A549 (cell line): Measurements from ENCODE around the gene ITGA2B.

ENCODE experiments used
- CTCF ChIP-seq: fragments of >200 bp; sonication (Bioruptor Twin); formaldehyde crosslinking; IDR thresholded peaks from 3 replicates; pipeline ENCODE4 v1.5.1; 2016
- EHMT2 ChIP-seq: fragments of 200-600 bp; sonication (generic); IDR thresholded peaks from 2 replicates; pipeline ENCODE4 v1.6.1; 2016; ENCODE audit warnings: antibody characterized with exemption, low read depth, mild to moderate bottlenecking, moderate library complexity
- EP300 ChIP-seq, 2 experiments: fragments of >200 bp; sonication (Bioruptor Twin); formaldehyde crosslinking; IDR thresholded peaks; 2 replicates in 1 of 2; 3 replicates in 1 of 2; pipeline ENCODE4 v1.6.1; 2016 to 2017
- JUN ChIP-seq, 2 experiments: fragments of >200 bp; sonication (Bioruptor Twin); formaldehyde crosslinking; IDR thresholded peaks; 2 replicates in 1 of 2; 3 replicates in 1 of 2; pipeline ENCODE4 v1.6.1; 2016 to 2017
- POLR2A ChIP-seq: IDR thresholded peaks from 2 replicates; pipeline ENCODE4 v1.6.1; 2012; ENCODE audit warnings: mild to moderate bottlenecking, low read length
- SMC3 ChIP-seq: fragments of >200 bp; sonication (Bioruptor Twin); formaldehyde crosslinking; IDR thresholded peaks from 3 replicates; pipeline ENCODE4 v1.6.1; 2018; ENCODE audit warnings: inconsistent platforms
- ZFP36 ChIP-seq: fragments of 450-650 bp; IDR thresholded peaks from 2 replicates; pipeline ENCODE4 v1.6.1; 2014; ENCODE audit warnings: borderline replicate concordance; ENCODE audit not compliant: partially characterized antibody
- TF ChIP-seq, protein P1 (sequence below): fragments of 200-600 bp; sonication (generic); IDR thresholded peaks from 2 replicates; pipeline ENCODE4 v1.6.1; 2016; ENCODE audit warnings: antibody characterized with exemption, mild to moderate bottlenecking, moderate library complexity
- TF ChIP-seq, protein P2 (sequence below): fragments of 450-650 bp; IDR thresholded peaks from 2 replicates; pipeline ENCODE4 v1.6.1; 2014; ENCODE audit warnings: antibody characterized with exemption

- no peak for TF ChIP-seq ZFP36
- no peak for TF ChIP-seq POLR2A
- no peak for TF ChIP-seq EHMT2
- TF ChIP-seq, protein P1, sequence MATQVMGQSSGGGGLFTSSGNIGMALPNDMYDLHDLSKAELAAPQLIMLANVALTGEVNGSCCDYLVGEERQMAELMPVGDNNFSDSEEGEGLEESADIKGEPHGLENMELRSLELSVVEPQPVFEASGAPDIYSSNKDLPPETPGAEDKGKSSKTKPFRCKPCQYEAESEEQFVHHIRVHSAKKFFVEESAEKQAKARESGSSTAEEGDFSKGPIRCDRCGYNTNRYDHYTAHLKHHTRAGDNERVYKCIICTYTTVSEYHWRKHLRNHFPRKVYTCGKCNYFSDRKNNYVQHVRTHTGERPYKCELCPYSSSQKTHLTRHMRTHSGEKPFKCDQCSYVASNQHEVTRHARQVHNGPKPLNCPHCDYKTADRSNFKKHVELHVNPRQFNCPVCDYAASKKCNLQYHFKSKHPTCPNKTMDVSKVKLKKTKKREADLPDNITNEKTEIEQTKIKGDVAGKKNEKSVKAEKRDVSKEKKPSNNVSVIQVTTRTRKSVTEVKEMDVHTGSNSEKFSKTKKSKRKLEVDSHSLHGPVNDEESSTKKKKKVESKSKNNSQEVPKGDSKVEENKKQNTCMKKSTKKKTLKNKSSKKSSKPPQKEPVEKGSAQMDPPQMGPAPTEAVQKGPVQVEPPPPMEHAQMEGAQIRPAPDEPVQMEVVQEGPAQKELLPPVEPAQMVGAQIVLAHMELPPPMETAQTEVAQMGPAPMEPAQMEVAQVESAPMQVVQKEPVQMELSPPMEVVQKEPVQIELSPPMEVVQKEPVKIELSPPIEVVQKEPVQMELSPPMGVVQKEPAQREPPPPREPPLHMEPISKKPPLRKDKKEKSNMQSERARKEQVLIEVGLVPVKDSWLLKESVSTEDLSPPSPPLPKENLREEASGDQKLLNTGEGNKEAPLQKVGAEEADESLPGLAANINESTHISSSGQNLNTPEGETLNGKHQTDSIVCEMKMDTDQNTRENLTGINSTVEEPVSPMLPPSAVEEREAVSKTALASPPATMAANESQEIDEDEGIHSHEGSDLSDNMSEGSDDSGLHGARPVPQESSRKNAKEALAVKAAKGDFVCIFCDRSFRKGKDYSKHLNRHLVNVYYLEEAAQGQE = no peak
- TF ChIP-seq EP300 (IDR thresholded peaks at IDR 0.05) = no peak
- TF ChIP-seq CTCF = no peak
- TF ChIP-seq JUN (IDR thresholded peaks at IDR 0.05) = no peak
- TF ChIP-seq, protein P2, sequence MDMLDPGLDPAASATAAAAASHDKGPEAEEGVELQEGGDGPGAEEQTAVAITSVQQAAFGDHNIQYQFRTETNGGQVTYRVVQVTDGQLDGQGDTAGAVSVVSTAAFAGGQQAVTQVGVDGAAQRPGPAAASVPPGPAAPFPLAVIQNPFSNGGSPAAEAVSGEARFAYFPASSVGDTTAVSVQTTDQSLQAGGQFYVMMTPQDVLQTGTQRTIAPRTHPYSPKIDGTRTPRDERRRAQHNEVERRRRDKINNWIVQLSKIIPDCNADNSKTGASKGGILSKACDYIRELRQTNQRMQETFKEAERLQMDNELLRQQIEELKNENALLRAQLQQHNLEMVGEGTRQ = no peak
- TF ChIP-seq SMC3 = no peak
Measured at GRCh38 chr17:44432254-44433157, 43.1 kb upstream of the ITGA2B start.
